C1 segment of cervical spinal cord (tissue), 14 donors: ENCODE data around the gene SYCE1.
"Not testable (repeated sequence)": the region's sequence is repeated elsewhere in the genome, so short reads cannot be mapped to it uniquely, and the experiment has no call there.

ENCODE experiments used
- DNase-seq, 14 donors: peaks; one replicate each; lab custom pipeline; 2025; lab: John Stamatoyannopoulos, UW

Gene SYCE1

GRCh38 chr10:133557381-133557780 is 8.0 kb downstream of the SYCE1 start:
- DNase-seq, result no peak

DNA sequence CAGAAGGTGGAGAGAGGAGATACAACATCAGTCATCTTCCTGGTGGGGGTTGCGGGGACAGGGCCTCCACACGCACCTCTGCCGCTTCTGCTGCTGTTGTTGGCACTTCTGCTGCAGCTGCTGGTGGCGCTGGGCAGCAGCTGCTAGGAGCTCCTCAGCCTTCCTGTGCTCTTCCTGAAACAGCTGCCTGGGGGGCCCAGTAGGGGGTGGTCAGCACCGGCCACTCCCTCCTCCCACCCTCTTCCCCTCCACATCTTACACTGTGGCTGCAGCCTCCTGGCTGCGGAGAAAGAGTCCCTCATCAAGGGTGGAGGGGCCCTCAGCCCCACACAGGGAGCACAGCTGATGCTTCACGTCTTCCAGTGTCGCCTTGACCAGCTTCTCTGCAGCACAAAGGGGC is 9.9 kb downstream of the SYCE1 start:
- DNase-seq, result no peak

- DNase-seq, result no peak
These were observed 10.8 kb downstream of the SYCE1 start for GRCh38 chr10:133554600-133554999.

DNA sequence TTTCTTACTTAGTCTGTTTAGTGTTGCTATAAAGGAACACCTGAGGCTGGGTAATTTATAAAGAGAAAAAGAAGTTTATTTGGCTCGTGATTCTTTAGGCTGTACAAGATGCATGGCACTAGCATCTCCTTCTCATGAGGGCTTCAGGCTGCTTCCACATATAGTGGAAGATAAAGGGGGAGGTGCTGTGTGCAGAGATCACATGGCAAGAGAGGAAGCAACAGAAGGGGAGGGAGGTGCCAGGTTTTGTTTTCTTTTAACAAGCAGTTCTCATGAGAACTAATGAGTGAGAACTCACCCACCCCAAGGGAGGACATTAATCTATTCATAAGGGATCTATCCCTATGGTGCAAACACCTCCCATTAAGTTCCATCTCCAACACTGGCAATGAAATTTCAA is 20.9 kb downstream of the SYCE1 start:
- no peak for DNase-seq

DNA sequence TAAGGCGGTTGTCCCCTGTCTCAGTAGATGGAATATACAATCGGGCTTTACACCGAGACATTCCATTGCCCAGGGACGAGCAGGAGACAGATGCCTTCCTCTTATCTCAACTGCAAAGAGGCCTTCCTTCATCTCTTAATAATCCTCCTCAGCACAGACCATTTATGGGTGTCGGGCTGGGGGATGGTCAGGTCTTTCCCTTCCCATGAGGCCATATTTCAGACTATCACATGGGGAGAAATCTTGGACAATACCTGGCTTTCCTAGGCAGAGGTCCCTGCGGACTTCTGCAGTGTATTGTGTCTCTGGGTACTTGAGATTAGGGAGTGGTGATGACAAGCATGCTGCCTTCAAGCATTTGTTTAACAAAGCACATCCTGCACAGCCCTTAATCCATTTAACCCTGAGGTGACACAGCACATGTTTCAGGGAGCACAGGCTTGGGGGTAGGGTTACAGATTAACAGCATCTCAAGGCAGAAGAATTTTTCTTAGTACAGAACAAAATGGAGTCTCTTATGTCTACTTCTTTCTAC is 23.9 kb downstream of the SYCE1 start:
- not testable (repeated sequence) for DNase-seq

GRCh38 chr10:133537546-133538545 is 27.5 kb downstream of the SYCE1 start:
- no peak for DNase-seq

DNA sequence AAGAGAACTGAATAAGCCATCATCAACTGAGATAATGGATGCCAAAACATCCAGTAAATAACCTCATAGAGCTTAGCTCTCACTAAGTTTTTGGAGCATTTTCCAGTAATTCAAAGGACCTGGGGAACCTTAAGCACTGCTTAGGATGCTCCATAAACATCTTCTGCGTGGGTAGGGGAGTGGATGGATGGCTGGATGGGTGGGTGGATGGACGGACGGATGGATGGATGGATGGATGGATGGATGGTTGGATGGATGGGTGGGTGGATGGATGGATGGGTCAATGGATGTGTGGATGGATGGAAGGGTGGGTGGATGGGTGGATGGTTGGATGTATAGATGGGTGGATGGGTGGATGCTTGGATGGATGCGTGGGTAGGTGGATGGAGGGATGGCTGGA is 29.2 kb downstream of the SYCE1 start:
- DNase-seq, result no peak

DNA sequence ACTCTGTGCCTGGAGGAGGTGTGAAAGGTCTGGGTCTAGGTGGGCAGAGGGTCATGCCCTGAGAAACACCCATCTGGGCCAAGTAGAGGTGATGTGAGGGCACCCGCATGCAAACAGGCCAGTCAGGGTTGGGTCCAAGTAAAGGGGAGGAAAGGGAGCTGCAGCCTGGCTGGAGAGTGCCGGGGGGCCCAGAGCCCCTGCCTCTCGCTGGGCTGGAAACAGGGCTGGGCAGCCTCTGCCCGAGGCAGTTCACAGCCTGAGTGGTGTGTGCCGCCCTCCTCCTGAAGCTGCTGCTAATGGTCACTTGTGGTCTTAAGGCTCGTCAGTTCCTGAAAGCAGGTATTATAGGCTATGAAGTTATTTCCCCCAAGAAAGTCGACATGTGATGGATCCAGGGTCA is 31.0 kb downstream of the SYCE1 start:
- DNase-seq, result no peak

GRCh38 chr10:133532871-133533270 is 32.5 kb downstream of the SYCE1 start:
- peak in 1 of 14 donors; percentile 6 for DNase-seq

DNA sequence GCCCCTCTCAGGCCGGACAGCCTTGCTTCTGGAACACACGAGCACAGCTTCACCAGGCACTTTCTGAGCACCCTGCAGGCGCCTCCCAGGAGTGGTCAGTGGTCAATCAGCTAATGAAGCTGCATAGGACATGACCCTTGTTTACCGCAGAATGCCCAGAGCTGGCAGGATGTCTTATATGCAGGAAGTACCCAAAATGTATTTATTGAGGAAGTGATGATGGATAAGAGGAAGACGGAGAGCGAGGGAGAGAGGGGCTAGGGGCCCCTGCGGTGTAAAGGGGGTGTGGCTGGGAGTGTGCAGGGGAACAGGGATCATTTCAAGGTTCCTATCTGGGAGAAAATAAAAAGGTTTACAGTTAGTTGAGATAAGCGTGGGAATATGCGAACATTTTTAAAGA is 34.9 kb downstream of the SYCE1 start:
- no peak for DNase-seq

DNA sequence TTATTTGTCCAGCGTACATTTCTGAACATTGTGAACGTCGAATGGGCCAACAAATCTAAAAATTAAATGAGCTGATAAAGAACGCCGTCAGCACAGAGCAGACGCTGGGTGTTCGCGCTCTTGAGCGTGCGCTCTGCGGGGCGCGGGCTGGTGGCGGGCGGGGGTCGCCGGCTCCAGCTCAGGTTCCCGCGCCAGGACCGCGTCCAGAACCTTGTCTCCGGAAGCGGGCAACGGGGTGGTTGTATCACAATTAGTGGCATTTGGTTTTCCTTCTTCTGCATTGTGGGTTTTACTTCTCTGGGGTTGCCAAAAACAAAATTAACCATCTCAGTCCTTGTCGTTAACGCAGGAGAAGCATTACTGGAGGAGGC is 35.8 kb downstream of the SYCE1 start:
- DNase-seq, result peak in 1 of 14 donors; percentile 43

- peak in 1 of 14 donors; percentile 71 for DNase-seq
These were observed 36.4 kb downstream of the SYCE1 start for GRCh38 chr10:133528845-133529575.

- DNase-seq, result peak in 1 of 14 donors; percentile 47
These were observed 37.0 kb downstream of the SYCE1 start for GRCh38 chr10:133528296-133528844.

DNA sequence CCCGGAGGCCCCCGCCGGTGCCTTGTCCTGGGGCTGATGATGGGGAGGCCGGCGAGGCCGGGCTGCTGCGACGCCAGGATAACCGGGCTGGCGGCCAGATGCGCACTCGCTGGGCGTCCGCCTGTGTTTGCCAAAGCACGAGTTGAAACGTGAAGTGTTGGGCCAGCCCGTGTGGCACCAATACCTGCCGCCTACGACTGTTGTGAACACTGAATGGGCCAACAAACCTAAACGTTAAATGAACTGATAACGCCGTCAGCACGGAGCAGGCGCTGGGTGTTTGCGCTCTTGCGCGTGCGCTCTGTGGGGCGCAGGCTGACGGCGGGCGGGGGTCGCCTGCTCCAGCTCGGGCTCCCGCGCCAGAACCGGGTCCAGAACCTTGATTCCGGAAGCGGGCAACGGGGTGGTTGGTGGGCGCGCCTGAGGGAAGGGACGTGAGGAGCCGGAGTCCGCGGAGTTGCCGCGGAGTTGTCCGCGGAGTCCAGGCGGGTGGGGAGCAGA is 37.6 kb downstream of the SYCE1 start:
- DNase-seq, result peak in 1 of 14 donors; percentile 54

- no peak for DNase-seq
These were observed 38.3 kb downstream of the SYCE1 start, which contains the start of gene CYP2E1 for GRCh38 chr10:133526957-133527588. Gene CYP2E1, plus strand, starts transcription at chr10:133527363. Its CDS starts 33 bp downstream, at chr10:133527396.

DNA sequence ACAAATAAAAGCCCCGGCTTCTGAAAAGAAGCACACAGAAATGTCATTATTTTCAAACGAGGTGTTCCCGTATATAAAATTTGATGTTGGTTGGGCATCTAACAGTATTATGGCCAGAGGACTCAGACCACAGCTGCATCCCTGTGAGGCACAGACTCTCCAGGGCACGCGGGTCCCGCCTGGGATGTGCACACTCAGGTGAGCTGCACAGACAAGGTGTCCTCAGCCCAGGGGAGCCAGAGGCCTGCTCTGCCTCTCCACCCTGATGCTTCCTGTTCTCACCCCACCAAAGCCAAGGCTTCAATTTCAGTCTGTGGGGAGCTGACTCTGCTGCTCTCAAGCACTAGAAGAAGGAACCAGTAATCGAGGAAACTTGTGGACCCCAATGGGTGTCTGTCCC is 39.9 kb downstream of the SYCE1 start:
- no peak for DNase-seq

DNA sequence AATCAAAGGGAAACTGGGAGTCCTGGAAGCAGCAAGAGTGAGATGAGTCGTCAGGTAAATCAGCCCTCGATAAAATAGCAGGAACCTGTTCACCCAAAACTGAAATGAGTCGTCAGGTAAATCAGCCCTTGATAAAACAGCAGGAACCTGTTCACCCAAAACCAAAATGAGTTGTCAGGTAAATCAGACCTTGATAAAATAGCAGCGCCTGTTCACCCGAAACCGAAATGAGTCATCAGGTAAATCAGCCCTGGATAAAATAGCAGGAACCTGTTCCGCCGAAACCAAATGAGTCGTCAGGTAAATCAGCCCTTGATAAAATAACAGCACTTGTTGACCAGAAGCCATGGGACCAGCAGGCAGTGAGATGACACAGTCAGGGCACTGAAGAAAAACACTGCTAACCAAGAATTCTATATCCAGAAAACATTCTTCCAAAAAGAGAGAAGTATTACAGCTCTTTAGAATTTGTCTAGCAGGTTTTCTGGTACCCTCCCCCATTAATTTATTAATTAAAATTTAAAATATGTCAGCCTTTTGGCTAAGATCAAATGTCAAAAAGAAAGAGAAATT is 41.7 kb downstream of the SYCE1 start:
- no peak for DNase-seq

DNA sequence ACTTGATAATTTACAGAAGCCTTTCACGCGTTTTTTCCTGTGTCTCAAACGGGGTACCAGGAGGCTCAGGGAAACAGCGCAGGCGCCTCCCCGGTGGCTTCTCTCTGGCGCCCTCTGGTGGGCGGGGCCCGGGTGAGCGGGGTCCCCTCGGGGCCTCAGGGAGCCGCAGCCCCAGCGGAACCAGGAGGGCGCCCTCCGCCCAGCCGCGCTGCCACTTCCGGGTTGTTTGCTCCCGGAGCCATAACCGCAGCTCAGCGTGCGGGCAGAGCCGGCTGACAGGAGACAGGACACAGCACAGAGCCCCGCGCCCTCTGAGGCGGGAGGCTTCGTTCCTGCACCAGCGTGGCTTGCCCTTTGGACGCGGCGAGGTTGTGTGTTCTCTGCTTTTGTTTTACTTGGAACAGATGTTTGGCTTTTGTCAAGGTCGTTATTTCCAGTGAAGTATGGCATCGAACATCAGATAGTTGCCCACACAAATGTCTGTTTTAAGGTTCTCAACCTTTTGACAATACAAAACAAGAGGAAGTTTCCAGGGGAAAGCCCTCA is 45.1 kb downstream of the SYCE1 start:
- DNase-seq, result peak in 12 of 14 donors; percentile 16 to 78 (median 64)

DNA sequence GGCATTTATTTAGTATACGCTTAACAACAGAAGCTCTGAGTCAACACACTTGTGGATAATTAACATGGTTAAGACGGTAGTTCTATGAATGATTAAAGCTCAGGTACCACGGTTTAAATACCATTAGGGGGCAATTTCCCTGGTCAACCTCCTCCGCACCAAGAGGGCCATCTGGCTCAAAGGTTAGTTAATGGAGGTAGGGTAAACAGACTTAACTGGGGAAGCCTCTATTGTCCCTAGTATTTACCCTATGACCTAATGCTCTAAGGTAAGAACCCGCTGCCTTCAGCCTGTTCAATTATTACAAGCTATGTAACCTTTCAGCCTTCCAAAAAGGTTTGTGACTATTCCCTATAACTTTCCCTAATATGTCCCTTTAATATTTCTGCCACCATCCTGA is 46.9 kb downstream of the SYCE1 start:
- not testable (repeated sequence) for DNase-seq

DNA sequence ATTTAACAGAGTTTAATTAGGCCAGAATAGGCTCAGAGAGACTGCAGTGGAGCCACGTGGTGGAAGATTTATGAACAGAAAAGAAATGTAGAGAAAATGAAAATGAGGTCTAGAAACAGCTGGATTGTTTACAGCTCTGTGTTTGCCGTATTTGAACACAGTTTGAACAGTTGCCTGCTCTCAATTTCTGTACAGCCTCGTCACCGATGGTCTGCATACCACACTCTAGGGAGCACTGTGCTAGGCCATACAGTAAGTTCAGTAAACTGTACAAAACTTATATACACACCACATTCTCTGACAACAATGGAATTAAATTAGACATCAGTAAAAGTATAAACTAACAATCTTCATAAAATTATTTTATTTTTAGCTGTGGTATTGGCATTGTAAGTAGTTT is 49.3 kb downstream of the SYCE1 start:
- no peak for DNase-seq

DNA sequence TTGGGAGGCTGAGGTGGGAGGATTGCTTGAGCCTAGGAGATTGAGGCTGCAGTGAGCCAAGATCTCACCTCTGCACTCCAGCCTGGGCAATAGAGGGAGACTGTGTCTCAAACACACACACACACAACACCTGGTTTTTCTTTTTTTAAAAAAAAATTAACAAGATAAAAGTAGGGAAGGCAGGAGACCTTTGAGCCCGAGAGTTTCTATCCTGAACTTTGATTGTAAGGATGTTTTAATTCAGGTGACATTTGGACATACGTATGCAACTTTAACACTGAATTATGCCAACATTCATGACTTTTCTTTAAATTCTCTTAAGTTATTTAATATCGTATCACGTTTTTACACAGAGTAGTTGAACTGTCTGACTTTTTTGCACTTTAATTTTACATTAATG is 49.9 kb downstream of the SYCE1 start:
- no peak for DNase-seq
